IMR-90 (cell line): Measurements from ENCODE around the gene CCDC33. TPM values are rescaled to one million over a fixed set of nuclear protein-coding genes. Genes with fewer than 3 reads are reported as not detected.

Experiments used
- ATAC-seq: fragments of 200-7000 bp; cut with Tn5 transposase; 2 replicates; pipeline ENCODE4 v1.9.1; 2020; ENCODE audit warnings: low read depth, mild to moderate bottlenecking, moderate library complexity
- BruUV-seq: library from RNA; stranded (reverse); fragments of 400-500 nt; replicated peaks from 2 replicates; lab custom pipeline; 2021; lab: Mats Ljungman, UMichigan
- CTCF ChIA-PET: fragments of 300-600 bp; formaldehyde crosslinking; extraction: SDS; loops from one replicate; lab custom pipeline; 2021; ENCODE audit warnings: antibody characterized with exemption; lab: Yijun Ruan, JAX
- POLR2A ChIA-PET: fragments of 300-600 bp; sonication (Branson Sonifier 250); formaldehyde crosslinking; loops from one replicate; lab custom pipeline; 2022; ENCODE audit warnings: antibody characterized with exemption; ENCODE audit not compliant: unreplicated experiment; lab: Charles Lee
- DNase-seq: peaks from one replicate; pipeline ENCODE4 v3.0.0; 2013
- H2AFZ ChIP-seq: replicated peaks from 2 replicates; pipeline ENCODE3; 2013; ENCODE audit warnings: low read length, mild to moderate bottlenecking; ENCODE audit not compliant: poor library complexity
- H2AK5ac ChIP-seq: 2 replicates; pipeline ENCODE4 v1.6.1; 2013; ENCODE audit warnings: low read depth, low read length, inconsistent platforms
- H2AK9ac ChIP-seq: replicated peaks from 2 replicates; pipeline ENCODE3; 2013; ENCODE audit warnings: mild to moderate bottlenecking, low read depth, low read length, moderate library complexity; ENCODE audit not compliant: poor library complexity
- H2BK120ac ChIP-seq: 2 replicates; pipeline ENCODE4 v1.6.1; 2013; ENCODE audit warnings: low read depth, low read length, inconsistent platforms
- H2BK15ac ChIP-seq: 3 replicates; pipeline ENCODE4 v1.6.1; 2013; ENCODE audit warnings: low read depth, low read length, inconsistent platforms
- H2BK20ac ChIP-seq: 2 replicates; pipeline ENCODE4 v1.6.1; 2013; ENCODE audit warnings: low read depth, mild to moderate bottlenecking, inconsistent platforms, low read length, moderate library complexity
- H2BK5ac ChIP-seq: 2 replicates; pipeline ENCODE4 v1.6.1; 2013; ENCODE audit warnings: mild to moderate bottlenecking, low read depth, low read length, inconsistent platforms; ENCODE audit not compliant: poor library complexity, severe bottlenecking
- H3K14ac ChIP-seq: replicated peaks from 2 replicates; pipeline ENCODE4 v1.6.1; 2013; ENCODE audit warnings: low read depth, low read length, inconsistent platforms
- H3K18ac ChIP-seq: 2 replicates; pipeline ENCODE4 v1.6.1; 2013; ENCODE audit warnings: low read depth, low read length, control low read depth
- H3K23ac ChIP-seq: 2 replicates; pipeline ENCODE4 v1.6.1; 2013; ENCODE audit warnings: low read depth, low read length, inconsistent platforms
- H3K27ac ChIP-seq: 2 replicates; pipeline ENCODE4 v1.5.1; 2013; ENCODE audit warnings: mild to moderate bottlenecking, control low read depth, low read length; ENCODE audit not compliant: insufficient read depth
- H3K27me3 ChIP-seq: 2 replicates; pipeline ENCODE4 v1.6.1; 2013; ENCODE audit warnings: low read length; ENCODE audit not compliant: control insufficient read depth, insufficient read depth
- H3K36me3 ChIP-seq: 2 replicates; pipeline ENCODE4 v1.6.1; 2013; ENCODE audit warnings: low read length, mixed read lengths; ENCODE audit not compliant: control insufficient read depth, insufficient read depth
- H3K4ac ChIP-seq: 2 replicates; pipeline ENCODE4 v1.6.1; 2013; ENCODE audit warnings: low read depth, low read length, inconsistent platforms
- H3K4me1 ChIP-seq: 2 replicates; pipeline ENCODE4 v1.6.1; 2013; ENCODE audit warnings: low read length, mixed read lengths; ENCODE audit not compliant: control insufficient read depth, insufficient read depth
- H3K4me2 ChIP-seq: 2 replicates; pipeline ENCODE4 v1.6.1; 2013; ENCODE audit warnings: low read depth, mild to moderate bottlenecking, control low read depth, low read length, moderate library complexity
- H3K4me3 ChIP-seq: 2 replicates; pipeline ENCODE4 v1.5.1; 2013; ENCODE audit warnings: low read depth, mild to moderate bottlenecking, control low read depth, low read length, moderate library complexity; ENCODE audit not compliant: insufficient read depth
- H3K56ac ChIP-seq: 2 replicates; pipeline ENCODE4 v1.6.1; 2013; ENCODE audit warnings: low read length, inconsistent platforms; ENCODE audit not compliant: insufficient read depth; ENCODE audit errors: extremely low read depth
- H3K79me1 ChIP-seq, 2 experiments: 2 replicates each; pipeline ENCODE4 v1.6.1; 2013; ENCODE audit warnings: low read length in 2 of 2, inconsistent platforms in 1 of 2, low read depth in 1 of 2
- H3K9ac ChIP-seq: 2 replicates; pipeline ENCODE4 v1.6.1; 2013; ENCODE audit warnings: low read depth, low read length, control low read depth
- H3K9me1 ChIP-seq: 2 replicates; pipeline ENCODE4 v1.6.1; 2013; ENCODE audit warnings: low read length, inconsistent platforms; ENCODE audit not compliant: insufficient read depth
- H3K9me3 ChIP-seq: 2 replicates; pipeline ENCODE4 v1.6.1; 2013; ENCODE audit warnings: low read length; ENCODE audit not compliant: control insufficient read depth, insufficient read depth
- H4K20me1 ChIP-seq: 2 replicates; pipeline ENCODE4 v1.6.1; 2013; ENCODE audit warnings: low read length, inconsistent platforms; ENCODE audit not compliant: insufficient read depth
- H4K5ac ChIP-seq: 2 replicates; pipeline ENCODE4 v1.6.1; 2013; ENCODE audit warnings: mild to moderate bottlenecking, low read depth, low read length, control low read depth
- H4K8ac ChIP-seq, 2 experiments: 2 replicates each; pipeline ENCODE4 v1.6.1; 2013; ENCODE audit warnings: low read depth in 2 of 2, low read length in 2 of 2, control low read depth in 1 of 2, inconsistent platforms in 1 of 2
- H4K91ac ChIP-seq: 2 replicates; pipeline ENCODE4 v1.6.1; 2013; ENCODE audit warnings: low read depth, low read length, inconsistent platforms; ENCODE audit not compliant: insufficient read depth
- CEBPB ChIP-seq: IDR thresholded peaks from 2 replicates; pipeline ENCODE4 v1.6.1; 2012; ENCODE audit warnings: low read depth, low read length, improper control_type of control experiment
- CHD1 ChIP-seq: IDR thresholded peaks from 2 replicates; pipeline ENCODE4 v1.6.1; 2012; ENCODE audit warnings: low read depth, low read length, improper control_type of control experiment
- CTCF ChIP-seq: conservative IDR thresholded peaks from 2 replicates; pipeline ENCODE4 v1.5.1; 2012; ENCODE audit warnings: mild to moderate bottlenecking, low read depth, low read length, improper control_type of control experiment
- FOS ChIP-seq: fragments of 150-350 bp; IDR thresholded peaks from 2 replicates; pipeline ENCODE4 v1.6.1; 2016; ENCODE audit warnings: low read depth, low read length
- MAZ ChIP-seq: IDR thresholded peaks from 2 replicates; pipeline ENCODE4 v1.6.1; 2012; ENCODE audit warnings: low read depth, mild to moderate bottlenecking, low read length, improper control_type of control experiment, moderate library complexity, borderline replicate concordance
- MXI1 ChIP-seq: IDR thresholded peaks from 2 replicates; pipeline ENCODE4 v1.6.1; 2012; ENCODE audit warnings: low read depth, mild to moderate bottlenecking, low read length, moderate library complexity, borderline replicate concordance
- POLR2A ChIP-seq: IDR thresholded peaks from 2 replicates; pipeline ENCODE4 v1.6.1; 2012; ENCODE audit warnings: mild to moderate bottlenecking, low read depth, low read length
- RAD21 ChIP-seq: IDR thresholded peaks from 2 replicates; pipeline ENCODE4 v1.6.1; 2012; ENCODE audit warnings: low read length, improper control_type of control experiment
- RCOR1 ChIP-seq: IDR thresholded peaks from 2 replicates; pipeline ENCODE4 v1.6.1; 2012; ENCODE audit warnings: mild to moderate bottlenecking, low read length, improper control_type of control experiment; ENCODE audit not compliant: insufficient replicate concordance
- SMC3 ChIP-seq: fragments of 150-350 bp; IDR thresholded peaks from 2 replicates; pipeline ENCODE4 v1.6.1; 2016; ENCODE audit warnings: low read depth, mild to moderate bottlenecking, antibody characterized with exemption, low read length, moderate library complexity
- USF2 ChIP-seq: fragments of 150-350 bp; IDR thresholded peaks from 2 replicates; pipeline ENCODE4 v1.6.1; 2017; ENCODE audit warnings: mild to moderate bottlenecking, antibody characterized with exemption, low read length, low read depth
- WGBS, 2 experiments: methylation state at CpG; one replicate each; pipeline versions ENCODE4 v1.1.5 to v1.1.7; 2013; ENCODE audit warnings: missing lambda C conversion rate in 2 of 2; ENCODE audit not compliant: insufficient read length in 1 of 2; ENCODE audit errors: extremely low coverage in 2 of 2; 5-methylcytosine and 5-hydroxymethylcytosine counted together
- dilution Hi-C: fragments of 300-500 bp; cut with HindIII; formaldehyde crosslinking; loops from one replicate; pipeline ENCODE4 v1.14.3; 2018; ENCODE audit warnings: low sequenced_read_pairs; ENCODE audit not compliant: unreplicated experiment
- in situ Hi-C: fragments of 300-500 bp; cut with MboI; formaldehyde crosslinking; loops from 3 replicates; pipeline ENCODE4 v1.14.3; 2019; ENCODE audit warnings: low sequenced_read_pairs, inconsistent platforms, mixed read lengths
- intact Hi-C: fragments of 100-400 bp; cut with micrococcal nuclease; formaldehyde crosslinking; loops from 2 replicates; pipeline ENCODE4 v1.10.0; 2022
- polyA plus RNA-seq, 3 experiments: library from polyadenylated mRNA; depleted of rRNA; stranded (reverse); fragments of >200 nt; gene quantifications; 2 replicates each; pipeline ENCODE4 v1.2.3, GENCODE V29; 2012; ENCODE audit warnings: low replicate concordance in 1 of 3
- total RNA-seq: library from RNA; depleted of rRNA; stranded (reverse); fragments of >200 nt; gene quantifications from 2 replicates; pipeline ENCODE4 v1.2.3, GENCODE V29; 2012

CCDC33 gene
- total and polyA plus RNA-seq, 2 of the 4 experiments (the other 2 are of a cell fraction), result not detected

GRCh38 chr15:74383695-74384565 lies 147.8 kb downstream of the CCDC33 start:
- Histone ChIP-seq H3K14ac (peak overlapping the region; percentile 25), H2BK20ac (peak overlapping the region; percentile 73), H3K18ac (no peak overlapping the region), H3K23ac (peak overlapping the region; percentile 62), H4K5ac (peak overlapping the region; percentile 38; the same call in 1 of the 2 replicates), H4K8ac (peak overlapping the region in 1 of 2 experiments; percentile 71; a peak in 2 of 4 replicates), H3K4me1 (peaks cover 4% of the 10 kb centered on the region; the same call in 1 of the 2 replicates), H3K4me2 (no peak overlapping the region), H3K9ac (no peak overlapping the region), H3K36me3 (no peaks in the 10 kb centered on the region), H3K79me1 (peaks cover 0 to 5% of the 10 kb centered on the region in 2 experiments; a peak in 1 of 4 replicates), H2AK9ac (peak overlapping the region; percentile 92), H3K9me1 (peaks cover 8% of the 10 kb centered on the region; the same call in 1 of the 2 replicates), H3K27me3 (no peaks in the 10 kb centered on the region), H3K4me3 (no peak overlapping the region), H4K20me1 (no peaks in the 10 kb centered on the region), H2AFZ (peak overlapping the region; percentile 76), H2BK5ac (peak overlapping the region; percentile 20), H3K56ac (no peak overlapping the region), H3K9me3 (no peaks in the 10 kb centered on the region), H3K4ac (peak overlapping the region; percentile 41), H2AK5ac (peak overlapping the region; percentile 65), H2BK15ac (peak overlapping the region; percentile 70; the same call in 1 of the 3 replicates), H3K27ac (no peak overlapping the region), H2BK120ac (peak overlapping the region; percentile 57; the same call in 1 of the 2 replicates), H4K91ac (peak overlapping the region; percentile 49)
- intact Hi-C loops (loop anchor here (2.0 to 5.0 kb wide), 2 partner anchors 105 to 163 kb away; no protein-coding TSS in a partner anchor), dilution Hi-C loops (no loop called here), in situ Hi-C loops (loop anchor here (5.0 kb wide), 1 partner anchor 53 kb away; no protein-coding TSS in a partner anchor)
- peak; percentile 84 for DNase-seq
- WGBS, 2 experiments, result 49% methylated on average over 4 of the region's 8 CpGs; no CpG with 5 or more reads in 1 of the 2 experiments
- CTCF ChIA-PET, result interaction anchor here (0.5 to 5.3 kb wide), 2 partner anchors 55 to 149 kb away, joined by 5 to 31 read pairs; no protein-coding TSS in a partner anchor
- no TSS peak for BruUV-seq
- POLR2A ChIA-PET, result interaction anchor here (0.5 kb wide), 1 partner anchor 78 kb away, joined by 6 read pairs; no protein-coding TSS in a partner anchor
- no peak for TF ChIP-seq MXI1
- peak; percentile 38; the same call in 1 of the 2 replicates for TF ChIP-seq MAZ
- no peak for TF ChIP-seq USF2
- no peak; the same call in 1 of the 2 replicates for TF ChIP-seq POLR2A
- peak; percentile 10; the same call in 1 of the 2 replicates for TF ChIP-seq SMC3
- no peak for TF ChIP-seq RCOR1
- TF ChIP-seq CHD1, result no peak
- no peak for TF ChIP-seq CTCF
- TF ChIP-seq CEBPB, result peak; percentile 77
- TF ChIP-seq FOS, result peak; percentile 64
- TF ChIP-seq RAD21, result no peak
- ATAC-seq, result no peak
